Measurements from ENCODE around the gene PXDN.
"Not testable (repeated sequence)": the region's sequence is repeated elsewhere in the genome, so short reads cannot be mapped to it uniquely, and the experiment has no call there.

Gene PXDN

DNA sequence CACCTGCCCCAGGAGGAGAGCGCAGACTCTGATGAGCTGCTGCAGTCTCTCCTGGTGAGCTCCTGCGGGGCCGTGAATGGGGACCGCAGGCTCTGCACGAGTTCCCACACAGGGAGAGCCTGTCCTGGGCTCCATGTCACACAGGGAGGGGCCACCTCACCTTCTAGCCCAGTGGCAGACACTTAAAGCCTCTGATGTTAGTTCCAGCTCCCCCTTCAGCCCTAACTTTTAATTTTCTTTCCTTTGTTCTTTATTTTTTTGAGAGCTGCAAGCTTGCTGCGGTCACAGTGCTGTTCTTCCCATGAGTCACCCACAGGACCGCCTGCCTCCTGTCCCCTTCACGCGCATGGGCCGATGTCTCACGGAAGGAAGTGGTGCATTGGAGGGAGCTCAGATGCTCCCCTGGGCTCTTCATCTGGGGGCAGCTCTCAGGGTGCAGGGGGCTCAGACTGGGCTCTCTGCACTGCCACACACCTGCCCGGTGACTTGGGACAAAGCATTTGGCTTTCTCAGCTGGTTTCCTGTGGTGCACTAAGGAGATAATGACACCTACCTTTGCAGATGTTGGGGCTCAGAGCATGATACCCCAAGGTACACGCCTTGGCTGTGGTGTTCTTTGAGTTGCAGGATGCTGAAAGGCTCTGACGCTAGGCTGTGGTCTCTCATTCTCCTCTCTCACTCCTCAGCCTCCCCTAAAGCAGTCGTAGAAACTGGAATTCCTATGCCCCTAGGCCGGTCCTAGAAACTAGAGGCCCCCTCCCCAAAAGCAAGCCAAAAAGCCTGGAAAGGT, 37.2 kb upstream of the PXDN start:
- ATAC-seq (no peak), DNase-seq (no peak)
- Mint-ChIP-seq H3K4me3 (peak overlapping the region in 1 of 2 donors; percentile 47), H3K27me3 (peaks cover 22% of the 10 kb centered on the region), H3K4me1 (peaks cover 16% of the 10 kb centered on the region), H3K27ac (peak overlapping the region in 1 of 2 donors; percentile 82), H3K9me3 (no peaks in the 10 kb centered on the region)

DNA sequence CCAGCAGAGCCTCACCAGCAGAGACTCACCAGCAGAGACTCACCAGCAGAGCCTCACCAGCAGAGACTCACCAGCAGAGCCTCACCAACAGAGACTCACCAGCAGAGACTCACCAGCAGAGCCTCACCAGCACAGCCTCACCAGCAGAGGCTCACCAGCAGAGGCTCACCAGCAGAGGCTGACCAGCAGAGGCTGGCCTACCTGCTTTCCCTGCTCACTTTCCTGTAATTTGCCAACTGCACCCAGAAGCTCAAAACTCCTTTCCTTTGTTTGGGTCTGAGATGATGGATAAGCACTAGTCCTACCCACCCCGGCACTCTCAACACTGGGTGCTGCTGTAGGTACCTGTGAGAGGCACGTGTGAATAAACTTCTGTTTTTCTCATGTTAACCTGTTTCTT, 36.4 kb upstream of the PXDN start:
- Mint-ChIP-seq H3K4me3 (no peak overlapping the region), H3K27me3 (peaks cover 22% of the 10 kb centered on the region), H3K4me1 (peaks cover 16% of the 10 kb centered on the region), H3K9me3 (no peaks in the 10 kb centered on the region), H3K27ac (no peak overlapping the region)
- DNase-seq (no peak), ATAC-seq (no peak)

GRCh38 chr2:1780054-1780453, 35.7 kb upstream of the PXDN start:
- Mint-ChIP-seq H3K4me1 (peaks cover 16% of the 10 kb centered on the region), H3K27me3 (peaks cover 22% of the 10 kb centered on the region)
- not testable (repeated sequence) for H3K9me3 Mint-ChIP-seq, H3K4me3 Mint-ChIP-seq, H3K27ac Mint-ChIP-seq, ATAC-seq, DNase-seq

GRCh38 chr2:1778566-1778965, 34.3 kb upstream of the PXDN start:
- ATAC-seq (no peak), DNase-seq (no peak)
- peaks cover 22% of the 10 kb centered on the region for H3K27me3 Mint-ChIP-seq
- H3K27ac Mint-ChIP-seq: no peak overlapping the region
- no peak overlapping the region for H3K4me3 Mint-ChIP-seq
- H3K9me3 Mint-ChIP-seq: no peaks in the 10 kb centered on the region
- peaks cover 16% of the 10 kb centered on the region for H3K4me1 Mint-ChIP-seq

- Mint-ChIP-seq H3K27ac (no peak overlapping the region), H3K4me3 (no peak overlapping the region), H3K27me3 (peaks cover 19% of the 10 kb centered on the region), H3K9me3 (no peaks in the 10 kb centered on the region), H3K4me1 (peaks cover 16% of the 10 kb centered on the region)
- ATAC-seq (no peak), DNase-seq (no peak)
These were observed 33.5 kb upstream of the PXDN start for GRCh38 chr2:1777781-1778180.

DNA sequence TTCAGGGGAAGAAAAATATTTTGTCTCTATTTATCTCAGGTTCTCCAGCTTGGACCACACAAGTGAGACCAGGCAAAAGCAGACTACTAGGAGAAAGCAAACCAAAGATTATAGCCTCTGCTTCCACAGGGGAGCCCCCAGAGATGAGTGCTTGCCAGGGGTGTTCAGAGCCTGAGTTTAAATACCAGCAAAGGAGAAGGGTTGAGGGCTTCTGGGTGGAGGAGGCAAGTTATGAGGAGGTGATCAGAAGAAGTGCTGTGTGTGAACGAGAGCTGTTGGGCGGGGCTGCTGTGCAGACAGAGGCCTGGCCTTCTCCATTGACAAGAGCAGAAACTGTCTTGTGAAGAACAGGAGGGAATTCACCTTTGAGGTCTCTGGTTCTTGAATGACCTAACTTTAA, 32.8 kb upstream of the PXDN start:
- no peak overlapping the region for H3K4me3 Mint-ChIP-seq
- H3K27ac Mint-ChIP-seq: no peak overlapping the region
- ATAC-seq (no peak), DNase-seq (no peak)
- peaks cover 11% of the 10 kb centered on the region for H3K4me1 Mint-ChIP-seq
- peaks cover 13% of the 10 kb centered on the region for H3K27me3 Mint-ChIP-seq
- H3K9me3 Mint-ChIP-seq: no peaks in the 10 kb centered on the region

- Mint-ChIP-seq H3K27me3 (peaks cover 6% of the 10 kb centered on the region), H3K4me3 (no peak overlapping the region)
- ATAC-seq: no peak
These were observed 31.3 kb upstream of the PXDN start for GRCh38 chr2:1775511-1776035.

GRCh38 chr2:1774929-1775328, 30.6 kb upstream of the PXDN start:
- H3K9me3 Mint-ChIP-seq: no peaks in the 10 kb centered on the region
- DNase-seq (no peak), ATAC-seq (no peak)
- no peak overlapping the region for H3K27ac Mint-ChIP-seq
- peaks cover 7% of the 10 kb centered on the region for H3K27me3 Mint-ChIP-seq
- no peaks in the 10 kb centered on the region for H3K4me1 Mint-ChIP-seq
- H3K4me3 Mint-ChIP-seq: no peak overlapping the region

More at GRCh38 chr2:1775511-1776035, 31.3 kb upstream of the PXDN start:
- no peaks in the 10 kb centered on the region for H3K4me1 Mint-ChIP-seq
- no peak for DNase-seq
- H3K9me3 Mint-ChIP-seq: no peaks in the 10 kb centered on the region
- H3K27ac Mint-ChIP-seq: no peak overlapping the region

GRCh38 chr2:1773883-1774282, 29.6 kb upstream of the PXDN start:
- Mint-ChIP-seq H3K9me3 (no peaks in the 10 kb centered on the region), H3K27ac (no peak overlapping the region), H3K27me3 (peaks cover 13% of the 10 kb centered on the region)

DNA sequence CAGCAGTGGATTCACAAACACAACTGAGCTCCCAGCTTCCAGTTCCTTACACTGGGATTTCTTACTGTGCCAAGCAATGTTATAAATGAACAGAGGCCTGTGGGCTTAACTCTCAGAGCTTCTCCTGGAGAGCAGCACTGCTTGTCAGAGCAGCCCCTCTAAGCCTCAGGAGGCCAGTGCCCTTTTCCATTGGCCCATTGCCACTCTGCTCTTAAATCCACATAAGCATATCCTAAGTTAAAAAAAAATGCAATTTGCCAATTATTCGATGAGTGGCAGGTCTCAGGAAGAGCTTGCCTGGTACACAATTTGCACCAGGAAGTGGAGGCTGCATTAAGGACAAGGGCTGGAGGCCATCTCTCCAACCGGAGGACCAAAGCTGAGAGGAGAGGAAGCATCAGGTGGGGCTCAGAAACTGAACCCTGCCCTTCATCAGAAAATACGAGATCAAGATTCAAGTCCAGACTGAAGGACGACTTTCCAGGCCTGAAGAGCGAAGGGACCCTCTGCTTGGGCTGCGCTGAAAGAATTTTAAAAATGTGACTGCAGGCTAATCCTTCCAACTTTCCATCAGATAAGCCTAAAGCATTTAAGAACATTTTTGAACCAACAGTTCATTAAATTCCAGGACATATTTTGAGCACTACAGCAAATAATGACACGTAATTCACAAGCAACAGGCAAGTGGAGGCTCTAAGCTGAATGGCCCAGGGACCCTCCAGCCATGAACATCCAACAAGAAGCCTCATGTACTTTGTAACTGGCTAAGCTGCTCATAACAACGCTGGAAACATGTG, 28.4 kb upstream of the PXDN start:
- ATAC-seq (no peak), DNase-seq (no peak)
- Mint-ChIP-seq H3K27ac (no peak overlapping the region), H3K4me1 (no peaks in the 10 kb centered on the region), H3K27me3 (peaks cover 23% of the 10 kb centered on the region), H3K4me3 (no peak overlapping the region), H3K9me3 (no peaks in the 10 kb centered on the region)

More at GRCh38 chr2:1773883-1774282, 29.6 kb upstream of the PXDN start:
- no peak for DNase-seq
- Mint-ChIP-seq H3K4me1 (no peaks in the 10 kb centered on the region), H3K4me3 (no peak overlapping the region)
- no peak for ATAC-seq

DNA sequence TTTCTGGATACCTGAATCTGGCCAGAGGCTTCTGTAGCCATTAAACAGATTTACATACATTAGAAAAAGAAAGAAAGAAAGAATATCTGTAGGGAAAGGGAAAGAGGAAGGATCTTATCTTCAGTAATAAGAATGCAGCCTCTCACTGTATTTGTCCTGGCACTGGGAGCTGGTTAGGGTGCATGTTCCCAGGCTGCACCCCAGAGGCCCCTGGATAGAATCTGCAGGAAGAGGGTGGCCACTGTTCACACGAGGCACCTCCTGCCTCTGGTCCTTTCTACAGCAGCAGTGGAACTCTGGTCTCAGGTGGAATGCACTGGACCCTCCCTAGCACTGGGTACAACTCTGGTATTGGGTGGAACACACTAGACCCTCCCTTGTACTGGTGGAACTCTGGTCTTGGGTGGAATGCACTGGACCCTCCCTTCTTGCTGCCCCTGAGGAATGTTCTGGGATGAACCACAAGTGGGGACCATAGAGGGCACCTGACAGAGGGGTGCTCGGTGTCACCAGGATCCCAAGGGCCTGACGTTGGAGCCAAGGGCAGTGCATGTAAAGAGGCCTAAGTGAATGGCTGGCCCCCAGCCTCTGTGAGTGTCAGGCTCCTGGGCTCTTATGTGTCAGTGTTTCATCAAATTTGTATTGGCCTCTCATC, 27.4 kb upstream of the PXDN start:
- DNase-seq (no peak), ATAC-seq (peak; percentile 25)
- H3K27me3 Mint-ChIP-seq: peaks cover 24% of the 10 kb centered on the region
- no peaks in the 10 kb centered on the region for H3K4me1 Mint-ChIP-seq
- H3K27ac Mint-ChIP-seq: no peak overlapping the region
- H3K4me3 Mint-ChIP-seq: no peak overlapping the region
- H3K9me3 Mint-ChIP-seq: no peaks in the 10 kb centered on the region

DNA sequence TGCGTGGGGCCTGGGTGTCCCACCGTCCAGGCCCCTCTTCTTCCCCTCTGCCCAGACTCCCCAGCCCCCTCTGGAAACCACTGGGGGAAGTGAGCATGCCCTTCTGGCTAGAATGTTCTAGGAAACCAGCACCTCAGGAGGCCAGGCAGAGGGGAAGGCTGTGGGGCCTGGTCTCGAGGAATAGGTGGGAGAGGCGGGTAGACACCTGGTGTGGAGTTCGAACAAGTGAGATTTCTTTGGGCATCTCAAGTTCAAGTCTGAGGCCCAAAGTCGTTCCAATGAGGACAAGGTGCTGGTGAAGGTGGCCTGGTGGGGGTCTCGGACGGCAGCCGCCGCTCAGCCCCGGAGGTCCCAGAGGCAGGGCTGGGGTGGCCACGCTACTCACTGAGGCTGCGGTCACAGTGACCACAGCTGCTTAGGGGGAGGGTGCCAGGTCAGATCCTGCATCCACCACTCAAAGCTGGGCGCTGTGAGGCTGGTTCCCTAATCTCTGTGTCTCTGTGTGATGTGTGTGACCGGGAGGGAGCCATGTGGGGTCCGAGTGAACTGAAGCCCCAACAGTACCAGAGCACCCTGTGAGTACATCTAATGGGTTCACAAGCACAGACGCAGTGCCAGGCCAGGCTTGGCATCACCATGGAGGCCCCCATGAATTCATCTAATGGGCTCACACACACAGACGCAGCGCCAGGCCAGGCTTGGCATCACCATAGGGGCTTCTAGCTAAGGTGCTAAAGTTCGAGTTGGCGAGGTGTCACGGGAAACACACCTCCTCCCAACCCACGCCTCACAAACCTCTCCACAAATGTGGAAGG, 26.5 kb upstream of the PXDN start:
- no peak for ATAC-seq
- Mint-ChIP-seq H3K9me3 (no peaks in the 10 kb centered on the region), H3K4me1 (no peaks in the 10 kb centered on the region), H3K27ac (peak overlapping the region in 1 of 2 donors; percentile 48), H3K4me3 (no peak overlapping the region), H3K27me3 (peaks cover 24% of the 10 kb centered on the region)
- DNase-seq: no peak

GRCh38 chr2:1769703-1770422, 25.5 kb upstream of the PXDN start:
- Mint-ChIP-seq H3K27ac (no peak overlapping the region), H3K4me1 (no peaks in the 10 kb centered on the region), H3K9me3 (peaks cover 4 to 5% of the 10 kb centered on the region in 2 donors), H3K27me3 (peaks cover 24% of the 10 kb centered on the region), H3K4me3 (no peak overlapping the region)
- peak; percentile 38 to 44 for DNase-seq
- ATAC-seq: peak; percentile 56

DNA sequence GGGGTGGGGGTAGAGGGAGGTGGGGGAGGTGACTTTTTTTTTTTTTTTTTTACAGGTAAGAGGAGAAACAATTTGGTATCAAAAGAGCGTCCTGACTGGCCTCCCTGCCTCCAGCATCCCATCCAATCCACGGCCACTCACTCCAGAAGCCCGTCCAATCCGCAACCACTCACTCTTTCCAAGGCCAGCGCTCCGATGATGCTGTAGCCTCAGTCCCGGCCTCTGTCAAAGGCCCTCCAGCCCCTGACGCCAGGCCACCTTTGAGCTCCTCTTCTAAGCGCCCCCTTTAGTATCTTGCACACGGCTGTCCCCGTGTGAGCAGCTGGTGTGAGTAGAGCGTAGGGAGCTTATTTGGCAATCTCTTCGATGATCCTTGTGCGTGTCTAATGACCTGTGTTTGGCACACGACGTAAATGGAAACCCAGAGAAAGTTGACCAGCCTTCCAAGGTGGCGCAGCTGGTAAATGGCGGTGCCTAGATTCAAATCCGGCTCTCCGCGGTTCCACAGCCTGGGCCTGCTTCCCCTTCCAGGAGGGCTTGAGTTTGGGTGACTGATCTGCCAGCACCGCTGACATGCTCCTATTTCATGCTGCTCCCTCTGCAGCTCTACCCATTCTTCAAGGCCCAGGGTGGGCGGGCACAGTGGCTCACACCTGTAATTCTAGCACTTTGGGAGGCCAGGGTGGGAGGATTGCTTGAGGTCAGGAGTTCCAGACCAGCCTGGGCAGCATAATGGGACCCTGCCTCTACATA, 23.8 kb upstream of the PXDN start:
- no peak for ATAC-seq
- Mint-ChIP-seq H3K9me3 (peaks cover 4 to 5% of the 10 kb centered on the region in 2 donors), H3K27me3 (peaks cover 24% of the 10 kb centered on the region), H3K4me1 (no peaks in the 10 kb centered on the region), H3K4me3 (no peak overlapping the region), H3K27ac (no peak overlapping the region)
- DNase-seq: no peak

Measured in stimulated activated naive CD8-positive, alpha-beta T cell treated with anti-CD3 and anti-CD28 coated beads, Interleukin-15, amount 100 ng/mL, for 72 hours (primary cell).